K562 (cell line): ENCODE results near the gene SEC14L1. TPM values are rescaled to one million over a fixed set of nuclear protein-coding genes. Genes with fewer than 3 reads are reported as not detected.
A peak's percentile ranks its signal among the peaks of the same experiment; 100 is the strongest.

ENCODE experiments used
- BCOR ChIP-seq: fragments of 450-650 bp; IDR thresholded peaks from 2 replicates; pipeline ENCODE4 v1.6.1; 2016
- NEUROD1 ChIP-seq: fragments of 150-350 bp; IDR thresholded peaks from 2 replicates; pipeline ENCODE4 v1.6.1; 2014; ENCODE audit warnings: borderline replicate concordance, low read length, low read depth; ENCODE audit not compliant: partially characterized antibody
- NFATC3 ChIP-seq: fragments of 450-650 bp; IDR thresholded peaks from 2 replicates; pipeline ENCODE4 v1.6.1; 2017; ENCODE audit warnings: mild to moderate bottlenecking
- SIN3B ChIP-seq: fragments of 450-650 bp; IDR thresholded peaks from 2 replicates; pipeline ENCODE4 v1.6.1; 2017; ENCODE audit warnings: low read depth, mild to moderate bottlenecking, moderate library complexity
- SIX5 ChIP-seq, 2 experiments: IDR thresholded peaks; 2 replicates each; pipeline ENCODE4 v1.6.1; 2011; ENCODE audit warnings: low read length in 2 of 2, borderline replicate concordance in 1 of 2, low read depth in 1 of 2, mild to moderate bottlenecking in 1 of 2, moderate library complexity in 1 of 2; ENCODE audit not compliant: insufficient read depth in 1 of 2
- SMAD1 ChIP-seq: fragments of 150-350 bp; IDR thresholded peaks from 2 replicates; pipeline ENCODE4 v1.6.1; 2014; ENCODE audit warnings: low read length, low read depth; ENCODE audit not compliant: partially characterized antibody
- SMARCE1 ChIP-seq: fragments of 450-650 bp; IDR thresholded peaks from 2 replicates; pipeline ENCODE4 v1.7.1; 2016; ENCODE audit warnings: mild to moderate bottlenecking
- SOX6 ChIP-seq: fragments of 450-650 bp; IDR thresholded peaks from 2 replicates; pipeline ENCODE4 v1.6.1; 2014; ENCODE audit warnings: mild to moderate bottlenecking
- STAT5A ChIP-seq: IDR thresholded peaks from 2 replicates; pipeline ENCODE4 v1.6.1; 2012; ENCODE audit warnings: low read length, inconsistent platforms, borderline replicate concordance
- ZFP1 ChIP-seq: fragments of 450-650 bp; formaldehyde crosslinking; IDR thresholded peaks from 2 replicates; pipeline ENCODE4 v1.4.0; 2020; ENCODE audit warnings: mild to moderate bottlenecking, mixed read lengths
- ZNF239 ChIP-seq: fragments of 250-450 bp; sonication (Bioruptor Pico); IDR thresholded peaks from 2 replicates; pipeline ENCODE4 v1.4.0; 2020; ENCODE audit warnings: mild to moderate bottlenecking
- ZNF311 ChIP-seq: fragments of 250-450 bp; sonication (Bioruptor Pico); IDR thresholded peaks from 2 replicates; pipeline ENCODE4 v1.4.0; 2020; ENCODE audit warnings: mild to moderate bottlenecking, moderate library complexity
- ZNF561 ChIP-seq: fragments of 450-650 bp; formaldehyde crosslinking; conservative IDR thresholded peaks from 2 replicates; pipeline ENCODE4 v1.4.0; 2020; ENCODE audit warnings: mild to moderate bottlenecking, moderate library complexity
- ZNF57 ChIP-seq: fragments of 450-650 bp; formaldehyde crosslinking; IDR thresholded peaks from 2 replicates; pipeline ENCODE4 v1.4.0; 2020; ENCODE audit warnings: mild to moderate bottlenecking, moderate library complexity
- ZNF76 ChIP-seq: fragments of 250-450 bp; sonication (Bioruptor Pico); IDR thresholded peaks from 2 replicates; pipeline ENCODE4 v1.4.0; 2020; ENCODE audit warnings: mild to moderate bottlenecking, moderate library complexity, borderline replicate concordance
- polyA plus RNA-seq, 8 experiments: library from polyadenylated mRNA; depleted of rRNA in 4 of 8; stranded (reverse) in 5 of 8; unstranded in 3 of 8; fragments of >200 nt; fragmentation: Nextera tagmentation in 2 of 8; fragmentation: Illumina TruSeq in 1 of 8; extraction: Ambion mirVana in 2 of 8; extraction: Trizol in 1 of 8; gene quantifications; 2 replicates each; pipeline versions ENCODE4 v1.2.1 to v1.2.3, GENCODE V29; 2011 to 2014; ENCODE audit warnings: inconsistent platforms in 1 of 8, missing spikeins in 1 of 8
- total RNA-seq, 7 experiments: library from RNA; depleted of rRNA in 6 of 7; stranded (reverse); fragments of >200 nt in 6 of 7; fragmentation: Illumina TruSeq in 2 of 7; extraction: Trizol in 2 of 7; gene quantifications; 2 replicates each; pipeline versions ENCODE4 v1.2.1 to v1.2.3, GENCODE V29; 2011 to 2021; ENCODE audit warnings: low replicate concordance in 1 of 7
- TF ChIP-seq, protein P1 (sequence below): fragments of 250-450 bp; sonication (Bioruptor Pico); IDR thresholded peaks from 2 replicates; pipeline ENCODE4 v1.4.0; 2020; ENCODE audit warnings: mild to moderate bottlenecking, moderate library complexity
- TF ChIP-seq, protein P2 (sequence below): sonication (generic); formaldehyde crosslinking; IDR thresholded peaks from 2 replicates; pipeline ENCODE4 v1.8.0; 2023; ENCODE audit warnings: mild to moderate bottlenecking, missing genetic modification reagents
- TF ChIP-seq, protein P3 (sequence below): sonication (generic); formaldehyde crosslinking; IDR thresholded peaks from 2 replicates; pipeline ENCODE4 v1.8.0; 2022; ENCODE audit warnings: mild to moderate bottlenecking, missing genetic modification reagents, borderline replicate concordance
- TF ChIP-seq, protein P4 (sequence below): fragments of 250-450 bp; sonication (Bioruptor Pico); IDR thresholded peaks from 2 replicates; pipeline ENCODE4 v1.8.0; 2022; ENCODE audit warnings: inconsistent platforms

The SEC14L1 gene
- total and polyA plus RNA-seq, 9 of the 15 experiments (the other 6 are each of a cell fraction or from before 2014, with no cell fraction given) = 3.1 to 39.7 (median 15.2) TPM

DNA sequence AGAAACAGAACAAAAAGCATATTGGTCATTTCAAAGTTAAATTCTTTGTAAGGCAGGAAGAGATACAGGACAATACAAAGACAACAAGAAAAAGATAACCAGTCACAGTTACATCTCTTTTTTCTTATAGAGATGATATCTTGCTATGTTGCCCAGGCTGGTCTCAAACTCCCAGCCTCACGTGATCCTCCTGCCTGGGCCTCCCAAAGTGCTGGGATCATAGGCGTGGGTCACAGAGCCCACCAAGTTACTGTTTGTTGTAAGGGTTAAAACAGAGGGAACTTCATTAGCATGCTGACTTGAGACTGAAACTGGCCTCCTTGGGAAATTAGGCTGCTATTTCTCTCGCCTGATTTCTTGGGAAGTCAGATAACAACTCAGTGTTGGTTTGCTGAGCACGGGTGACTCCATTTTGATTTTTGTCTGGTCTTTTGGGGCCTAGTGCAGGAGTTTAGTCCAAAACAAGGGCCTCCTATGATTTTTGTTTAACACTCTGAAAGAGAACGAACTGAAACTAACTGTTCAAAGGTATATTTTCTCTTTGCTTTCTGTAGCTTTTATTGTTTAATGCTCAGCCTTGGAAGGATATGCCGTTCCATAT is 31.5 kb upstream of the SEC14L1 start (continued):
- TF ChIP-seq SIX5 (IDR thresholded peaks at IDR 0.05; ENCODE audit: borderline replicate concordance in 1 of 2, insufficient read depth in 1 of 2, low read depth in 1 of 2, low read length in 2 of 2) = no peak
- TF ChIP-seq NEUROD1 = no peak
- 0 out of 2 replicates have a peak, but pooled peaks have one; percentile 29 for TF ChIP-seq ZNF57
- 0 out of 2 replicates have a peak, but pooled peaks have one; percentile 37 for TF ChIP-seq ZNF561
- TF ChIP-seq STAT5A = no peak
- TF ChIP-seq ZFP1 (CRISPR knock-in tag) = no peak; the same call in 1 of the 2 replicates
- TF ChIP-seq SIN3B = no peak
- TF ChIP-seq, protein P1, sequence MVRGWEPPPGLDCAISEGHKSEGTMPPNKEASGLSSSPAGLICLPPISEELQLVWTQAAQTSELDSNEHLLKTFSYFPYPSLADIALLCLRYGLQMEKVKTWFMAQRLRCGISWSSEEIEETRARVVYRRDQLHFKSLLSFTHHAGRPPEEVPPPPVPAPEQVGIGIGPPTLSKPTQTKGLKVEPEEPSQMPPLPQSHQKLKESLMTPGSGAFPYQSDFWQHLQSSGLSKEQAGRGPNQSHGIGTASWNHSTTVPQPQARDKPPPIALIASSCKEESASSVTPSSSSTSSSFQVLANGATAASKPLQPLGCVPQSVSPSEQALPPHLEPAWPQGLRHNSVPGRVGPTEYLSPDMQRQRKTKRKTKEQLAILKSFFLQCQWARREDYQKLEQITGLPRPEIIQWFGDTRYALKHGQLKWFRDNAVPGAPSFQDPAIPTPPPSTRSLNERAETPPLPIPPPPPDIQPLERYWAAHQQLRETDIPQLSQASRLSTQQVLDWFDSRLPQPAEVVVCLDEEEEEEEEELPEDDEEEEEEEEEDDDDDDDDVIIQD = no peak
- TF ChIP-seq BCOR = no peak
- TF ChIP-seq SMAD1 = no peak
- no peak for TF ChIP-seq SMARCE1
- TF ChIP-seq ZNF239 (CRISPR knock-in tag) = peak; percentile 80
- TF ChIP-seq ZNF76 = 0 out of 2 replicates have a peak, but pooled peaks have one; percentile 51
- TF ChIP-seq, protein P2, sequence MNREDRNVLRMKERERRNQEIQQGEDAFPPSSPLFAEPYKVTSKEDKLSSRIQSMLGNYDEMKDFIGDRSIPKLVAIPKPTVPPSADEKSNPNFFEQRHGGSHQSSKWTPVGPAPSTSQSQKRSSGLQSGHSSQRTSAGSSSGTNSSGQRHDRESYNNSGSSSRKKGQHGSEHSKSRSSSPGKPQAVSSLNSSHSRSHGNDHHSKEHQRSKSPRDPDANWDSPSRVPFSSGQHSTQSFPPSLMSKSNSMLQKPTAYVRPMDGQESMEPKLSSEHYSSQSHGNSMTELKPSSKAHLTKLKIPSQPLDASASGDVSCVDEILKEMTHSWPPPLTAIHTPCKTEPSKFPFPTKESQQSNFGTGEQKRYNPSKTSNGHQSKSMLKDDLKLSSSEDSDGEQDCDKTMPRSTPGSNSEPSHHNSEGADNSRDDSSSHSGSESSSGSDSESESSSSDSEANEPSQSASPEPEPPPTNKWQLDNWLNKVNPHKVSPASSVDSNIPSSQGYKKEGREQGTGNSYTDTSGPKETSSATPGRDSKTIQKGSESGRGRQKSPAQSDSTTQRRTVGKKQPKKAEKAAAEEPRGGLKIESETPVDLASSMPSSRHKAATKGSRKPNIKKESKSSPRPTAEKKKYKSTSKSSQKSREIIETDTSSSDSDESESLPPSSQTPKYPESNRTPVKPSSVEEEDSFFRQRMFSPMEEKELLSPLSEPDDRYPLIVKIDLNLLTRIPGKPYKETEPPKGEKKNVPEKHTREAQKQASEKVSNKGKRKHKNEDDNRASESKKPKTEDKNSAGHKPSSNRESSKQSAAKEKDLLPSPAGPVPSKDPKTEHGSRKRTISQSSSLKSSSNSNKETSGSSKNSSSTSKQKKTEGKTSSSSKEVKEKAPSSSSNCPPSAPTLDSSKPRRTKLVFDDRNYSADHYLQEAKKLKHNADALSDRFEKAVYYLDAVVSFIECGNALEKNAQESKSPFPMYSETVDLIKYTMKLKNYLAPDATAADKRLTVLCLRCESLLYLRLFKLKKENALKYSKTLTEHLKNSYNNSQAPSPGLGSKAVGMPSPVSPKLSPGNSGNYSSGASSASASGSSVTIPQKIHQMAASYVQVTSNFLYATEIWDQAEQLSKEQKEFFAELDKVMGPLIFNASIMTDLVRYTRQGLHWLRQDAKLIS (CRISPR knock-in tag) = no peak
- TF ChIP-seq SOX6 = 0 out of 2 replicates have a peak, but pooled peaks have one; percentile 36
- TF ChIP-seq NFATC3 = no peak
- TF ChIP-seq, protein P3, sequence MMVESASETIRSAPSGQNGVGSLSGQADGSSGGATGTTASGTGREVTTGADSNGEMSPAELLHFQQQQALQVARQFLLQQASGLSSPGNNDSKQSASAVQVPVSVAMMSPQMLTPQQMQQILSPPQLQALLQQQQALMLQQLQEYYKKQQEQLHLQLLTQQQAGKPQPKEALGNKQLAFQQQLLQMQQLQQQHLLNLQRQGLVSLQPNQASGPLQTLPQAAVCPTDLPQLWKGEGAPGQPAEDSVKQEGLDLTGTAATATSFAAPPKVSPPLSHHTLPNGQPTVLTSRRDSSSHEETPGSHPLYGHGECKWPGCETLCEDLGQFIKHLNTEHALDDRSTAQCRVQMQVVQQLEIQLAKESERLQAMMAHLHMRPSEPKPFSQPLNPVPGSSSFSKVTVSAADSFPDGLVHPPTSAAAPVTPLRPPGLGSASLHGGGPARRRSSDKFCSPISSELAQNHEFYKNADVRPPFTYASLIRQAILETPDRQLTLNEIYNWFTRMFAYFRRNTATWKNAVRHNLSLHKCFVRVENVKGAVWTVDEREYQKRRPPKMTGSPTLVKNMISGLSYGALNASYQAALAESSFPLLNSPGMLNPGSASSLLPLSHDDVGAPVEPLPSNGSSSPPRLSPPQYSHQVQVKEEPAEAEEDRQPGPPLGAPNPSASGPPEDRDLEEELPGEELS = no peak
- TF ChIP-seq, protein P4, sequence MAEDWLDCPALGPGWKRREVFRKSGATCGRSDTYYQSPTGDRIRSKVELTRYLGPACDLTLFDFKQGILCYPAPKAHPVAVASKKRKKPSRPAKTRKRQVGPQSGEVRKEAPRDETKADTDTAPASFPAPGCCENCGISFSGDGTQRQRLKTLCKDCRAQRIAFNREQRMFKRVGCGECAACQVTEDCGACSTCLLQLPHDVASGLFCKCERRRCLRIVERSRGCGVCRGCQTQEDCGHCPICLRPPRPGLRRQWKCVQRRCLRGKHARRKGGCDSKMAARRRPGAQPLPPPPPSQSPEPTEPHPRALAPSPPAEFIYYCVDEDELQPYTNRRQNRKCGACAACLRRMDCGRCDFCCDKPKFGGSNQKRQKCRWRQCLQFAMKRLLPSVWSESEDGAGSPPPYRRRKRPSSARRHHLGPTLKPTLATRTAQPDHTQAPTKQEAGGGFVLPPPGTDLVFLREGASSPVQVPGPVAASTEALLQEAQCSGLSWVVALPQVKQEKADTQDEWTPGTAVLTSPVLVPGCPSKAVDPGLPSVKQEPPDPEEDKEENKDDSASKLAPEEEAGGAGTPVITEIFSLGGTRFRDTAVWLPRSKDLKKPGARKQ (CRISPR knock-in tag) = no peak
- TF ChIP-seq ZNF311 (CRISPR knock-in tag) = peak; percentile 97
